ENCODE data around the gene LMAN2.
"Not testable (repeated sequence)": the region's sequence is repeated elsewhere in the genome, so short reads cannot be mapped to it uniquely, and the experiment has no call there.

LMAN2 gene

DNA sequence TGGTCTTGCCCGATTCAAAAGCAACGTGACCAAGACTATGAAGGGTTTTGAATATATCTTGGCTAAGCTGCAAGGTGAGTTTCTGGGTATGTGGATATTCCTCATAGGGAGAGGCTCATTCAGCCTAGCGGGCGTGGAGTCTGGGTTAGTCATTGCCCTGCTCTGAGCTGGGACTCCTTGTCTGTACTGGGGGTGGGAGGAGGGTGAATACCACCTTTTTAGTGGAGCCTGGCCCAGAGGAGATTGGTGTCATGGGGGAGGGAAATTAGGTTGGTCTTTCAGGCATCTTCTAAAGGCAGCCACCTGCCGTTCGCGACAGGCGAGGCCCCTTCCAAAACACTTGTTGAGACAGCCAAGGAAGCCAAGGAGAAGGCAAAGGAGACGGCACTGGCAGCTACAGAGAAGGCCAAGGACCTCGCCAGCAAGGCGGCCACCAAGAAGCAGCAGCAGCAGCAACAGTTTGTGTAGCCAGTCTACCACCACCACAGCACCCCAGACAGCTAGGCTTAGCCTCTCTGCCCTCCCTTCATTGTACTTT is 45.3 kb downstream of the LMAN2 start:
- H3K9me3 ChIP-seq (replicated peaks; ENCODE audit: low read length); H3K4me3 ChIP-seq (ENCODE audit: low read length); H3K9ac ChIP-seq (ENCODE audit: low read depth, low read length); H3K27me3 ChIP-seq (ENCODE audit: control insufficient read depth, insufficient read depth, low read length): not testable (repeated sequence)
- peaks cover 51% of the 10 kb centered on the region for H3K4me1 ChIP-seq (ENCODE audit: control insufficient read depth, insufficient read depth, low read length)
- H3K36me3 ChIP-seq (ENCODE audit: insufficient read depth, low read length): peaks cover 41% of the 10 kb centered on the region
- H3K4me2 ChIP-seq (ENCODE audit: low read length): peak overlapping the region; percentile 84

DNA sequence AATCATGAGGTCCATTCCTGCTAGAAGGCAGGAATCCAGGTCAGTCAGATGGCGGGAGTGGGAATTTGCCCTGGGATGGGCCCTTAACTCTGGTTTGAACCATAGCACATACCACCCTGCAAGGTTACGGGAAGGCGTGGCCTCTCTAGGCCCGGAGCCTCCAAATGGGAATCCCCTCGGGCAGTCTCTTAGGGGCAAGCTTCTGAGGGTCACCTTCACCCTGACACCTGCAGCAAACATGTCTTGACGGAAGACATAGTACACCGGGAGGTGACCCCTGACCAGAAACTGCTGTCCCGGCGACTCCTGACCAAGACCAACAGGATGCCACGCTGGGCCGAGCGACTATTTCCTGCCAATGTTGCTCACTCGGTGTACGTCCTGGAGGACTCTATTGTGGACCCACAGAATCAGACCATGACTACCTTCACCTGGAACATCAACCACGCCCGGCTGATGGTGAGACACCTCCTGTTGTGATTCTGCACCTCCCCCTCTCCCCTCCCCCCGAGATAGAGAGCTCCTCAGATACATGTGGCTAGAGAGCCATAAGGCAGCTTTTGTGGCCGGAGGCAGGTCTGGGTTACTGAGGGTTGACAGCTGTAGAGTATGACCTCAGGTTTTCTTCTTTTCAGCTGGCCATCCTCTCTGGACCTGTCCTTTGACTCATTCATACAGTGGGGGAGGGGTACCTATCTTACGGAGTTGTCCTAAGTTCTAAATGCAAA is 46.9 kb downstream of the LMAN2 start:
- Histone ChIP-seq H3K4me2 (ENCODE audit: low read length) (peak overlapping the region; percentile 84), H3K27me3 (ENCODE audit: control insufficient read depth, insufficient read depth, low read length) (no peaks in the 10 kb centered on the region), H3K36me3 (ENCODE audit: insufficient read depth, low read length) (peaks cover 47% of the 10 kb centered on the region), H3K4me1 (ENCODE audit: control insufficient read depth, insufficient read depth, low read length) (peaks cover 43% of the 10 kb centered on the region), H3K9me3 (replicated peaks; ENCODE audit: low read length) (no peaks in the 10 kb centered on the region), H3K4me3 (ENCODE audit: low read length) (peak overlapping the region; percentile 78), H3K9ac (ENCODE audit: low read depth, low read length) (peak overlapping the region; percentile 91)

DNA sequence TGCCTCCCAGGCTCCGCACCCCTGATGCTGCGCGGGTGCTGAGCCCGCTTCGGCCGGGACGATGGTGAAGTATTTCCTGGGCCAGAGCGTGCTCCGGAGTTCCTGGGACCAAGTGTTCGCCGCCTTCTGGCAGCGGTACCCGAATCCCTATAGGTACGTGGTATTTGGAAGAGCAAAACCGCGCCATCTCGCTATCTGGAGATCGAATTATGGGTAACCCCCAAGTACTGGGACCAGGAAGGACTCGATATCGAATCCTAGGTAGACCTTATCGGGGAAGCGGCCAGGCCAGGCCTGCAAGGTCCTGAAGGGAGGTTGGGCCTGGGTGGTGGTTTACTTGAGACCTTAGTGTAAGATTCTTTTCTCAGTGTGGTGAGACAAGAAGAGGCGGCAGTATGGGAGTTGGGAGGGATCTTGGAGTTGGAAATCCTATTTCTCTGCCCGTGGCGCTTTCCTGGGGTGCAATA is 47.5 kb downstream of the LMAN2 start:
- Histone ChIP-seq H3K36me3 (ENCODE audit: insufficient read depth, low read length) (peaks cover 51% of the 10 kb centered on the region), H3K9ac (ENCODE audit: low read depth, low read length) (peak overlapping the region; percentile 91), H3K9me3 (replicated peaks; ENCODE audit: low read length) (no peaks in the 10 kb centered on the region), H3K27me3 (ENCODE audit: control insufficient read depth, insufficient read depth, low read length) (no peaks in the 10 kb centered on the region), H3K4me1 (ENCODE audit: control insufficient read depth, insufficient read depth, low read length) (peaks cover 41% of the 10 kb centered on the region), H3K4me3 (ENCODE audit: low read length) (peak overlapping the region; percentile 78), H3K4me2 (ENCODE audit: low read length) (peak overlapping the region; percentile 84)

DNA sequence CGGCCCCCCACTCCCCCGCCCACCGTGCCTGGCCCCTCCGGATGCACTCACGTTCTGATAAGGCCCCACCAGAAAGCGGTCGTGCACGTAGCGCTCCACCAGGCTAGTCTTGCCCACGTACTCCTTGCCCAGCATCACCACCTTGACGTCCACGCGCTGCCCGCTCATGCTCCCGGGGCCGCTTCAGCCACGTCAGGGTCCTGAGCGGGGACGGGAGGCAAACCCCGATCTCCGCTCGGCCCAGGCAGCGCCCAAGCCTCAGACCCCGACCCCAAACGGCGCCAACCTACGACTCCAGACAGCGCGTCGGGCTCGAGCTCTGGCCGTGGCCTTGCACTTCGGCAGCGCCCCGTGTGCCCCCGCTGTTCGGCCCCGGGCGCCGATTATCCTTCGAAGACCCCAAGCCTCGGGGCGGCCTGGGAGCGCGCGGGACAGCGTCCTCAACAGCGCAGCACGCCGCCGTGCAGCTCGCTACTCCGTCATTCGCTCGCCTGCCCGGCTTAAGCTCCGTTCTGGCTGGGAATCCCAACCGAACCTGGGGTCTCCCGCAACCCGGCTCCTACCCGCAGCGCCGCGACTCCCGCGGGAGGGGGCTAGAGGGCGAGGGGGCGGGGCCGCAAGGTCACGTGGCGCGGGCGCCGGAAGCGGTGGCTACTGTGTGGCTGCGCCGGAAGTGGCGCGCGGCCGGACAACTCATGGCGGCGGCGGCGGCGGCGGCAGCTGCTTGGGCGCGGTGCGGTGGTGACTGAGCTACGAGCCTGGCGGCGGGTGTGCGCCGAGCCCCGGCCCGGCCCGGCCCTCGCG is 48.1 kb downstream of the LMAN2 start, which contains the start of the genes PRELID1 and RAB24:
Gene PRELID1, plus strand, starts transcription at position 679 of the 804 bp plus-strand sequence. CDS start 187 bp downstream, outside the sequence.
Gene RAB24, minus strand, starts transcription at position 599 of the 804 bp plus-strand sequence. Its CDS starts 431 bp downstream, at position 168.
- Histone ChIP-seq H3K9me3 (replicated peaks; ENCODE audit: low read length) (no peaks in the 10 kb centered on the region), H3K4me3 (ENCODE audit: low read length) (peak within 1 kb of the TSS; percentile 78), H3K4me1 (ENCODE audit: control insufficient read depth, insufficient read depth, low read length) (peaks cover 41% of the 10 kb centered on the region), H3K36me3 (ENCODE audit: insufficient read depth, low read length) (peaks cover 58% of the 10 kb centered on the region), H3K4me2 (ENCODE audit: low read length) (peak within 1 kb of the TSS; percentile 84), H3K9ac (ENCODE audit: low read depth, low read length) (peak within 1 kb of the TSS; percentile 91), H3K27me3 (ENCODE audit: control insufficient read depth, insufficient read depth, low read length) (no peaks in the 10 kb centered on the region)

DNA sequence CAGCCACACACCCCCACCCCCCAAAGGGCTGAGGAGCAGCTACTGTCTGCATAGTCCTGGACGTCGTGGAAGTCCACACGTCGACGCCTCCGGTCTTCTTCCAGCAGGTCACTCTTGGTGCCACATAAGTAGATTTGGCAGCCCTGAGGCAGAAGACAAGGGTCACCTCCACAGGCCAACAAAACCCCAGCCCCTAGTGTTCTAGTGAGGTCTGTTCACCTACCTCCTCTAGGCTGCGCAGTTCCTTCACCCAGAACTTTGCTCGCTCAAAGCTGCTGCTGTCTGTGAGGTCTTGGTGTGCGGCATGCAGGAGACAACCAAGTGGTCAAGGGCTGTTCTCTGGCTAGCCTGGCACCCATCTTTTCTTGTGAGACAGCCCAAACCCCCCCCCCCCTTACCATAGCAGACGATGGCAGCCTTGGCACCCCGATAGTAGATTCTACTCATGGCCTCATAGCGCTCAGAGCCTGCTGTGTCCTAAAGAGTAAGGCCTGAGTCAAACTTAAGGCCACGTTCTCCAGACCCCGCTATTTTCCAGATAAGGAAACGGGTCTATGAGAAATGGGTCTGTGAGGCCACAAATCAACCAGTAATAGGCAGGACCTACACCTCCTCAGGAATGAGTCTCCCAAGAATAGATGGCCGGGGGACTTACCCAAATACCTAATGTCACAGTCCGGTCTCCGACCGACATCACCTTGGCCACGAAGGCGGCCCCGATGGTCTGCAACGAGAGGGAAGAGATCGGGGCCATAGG is 48.9 kb downstream of the LMAN2 start:
- Histone ChIP-seq H3K27me3 (ENCODE audit: control insufficient read depth, insufficient read depth, low read length) (no peaks in the 10 kb centered on the region), H3K9ac (ENCODE audit: low read depth, low read length) (peak overlapping the region; percentile 91), H3K36me3 (ENCODE audit: insufficient read depth, low read length) (peaks cover 63% of the 10 kb centered on the region), H3K4me3 (ENCODE audit: low read length) (peak overlapping the region; percentile 78), H3K9me3 (replicated peaks; ENCODE audit: low read length) (no peaks in the 10 kb centered on the region), H3K4me2 (ENCODE audit: low read length) (peak overlapping the region; percentile 84), H3K4me1 (ENCODE audit: control insufficient read depth, insufficient read depth, low read length) (peaks cover 41% of the 10 kb centered on the region)

DNA sequence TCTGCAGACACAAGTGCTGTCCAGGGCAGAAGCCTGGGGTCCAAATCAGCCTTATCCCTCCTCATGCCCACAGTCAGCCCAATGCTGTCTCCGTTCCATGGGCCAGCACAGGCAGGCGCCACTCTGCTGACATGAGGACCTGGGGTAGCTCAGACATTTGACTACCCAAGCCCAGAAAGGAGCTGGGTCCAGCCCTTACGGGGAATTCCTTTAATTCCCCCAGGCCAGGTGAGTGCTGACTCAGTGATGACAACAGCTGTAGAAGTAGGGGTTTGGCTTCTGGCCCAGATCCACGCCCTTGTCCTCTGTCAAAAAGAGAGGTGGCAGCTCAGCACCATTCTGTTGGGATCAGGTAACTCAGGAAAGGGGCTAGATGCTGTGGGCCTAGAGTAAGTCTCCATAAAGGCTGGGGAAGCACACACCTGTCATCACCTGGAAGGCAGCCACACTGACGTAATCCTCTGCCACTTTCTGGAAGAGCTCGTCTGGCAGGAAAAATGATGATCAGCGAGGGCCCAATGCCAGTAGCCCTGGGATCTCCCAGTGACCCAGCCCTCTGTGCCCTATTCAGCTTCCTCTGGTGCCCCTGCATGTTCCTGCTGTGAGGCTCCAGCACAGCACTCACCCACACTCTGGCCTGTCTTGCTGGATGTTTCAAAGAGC is 49.8 kb downstream of the LMAN2 start:
- Histone ChIP-seq H3K36me3 (ENCODE audit: insufficient read depth, low read length) (peaks cover 56% of the 10 kb centered on the region), H3K9ac (ENCODE audit: low read depth, low read length) (no peak overlapping the region), H3K9me3 (replicated peaks; ENCODE audit: low read length) (no peaks in the 10 kb centered on the region), H3K4me3 (ENCODE audit: low read length) (no peak overlapping the region), H3K27me3 (ENCODE audit: control insufficient read depth, insufficient read depth, low read length) (no peaks in the 10 kb centered on the region), H3K4me2 (ENCODE audit: low read length) (peak overlapping the region; percentile 84), H3K4me1 (ENCODE audit: control insufficient read depth, insufficient read depth, low read length) (peaks cover 41% of the 10 kb centered on the region)

DNA sequence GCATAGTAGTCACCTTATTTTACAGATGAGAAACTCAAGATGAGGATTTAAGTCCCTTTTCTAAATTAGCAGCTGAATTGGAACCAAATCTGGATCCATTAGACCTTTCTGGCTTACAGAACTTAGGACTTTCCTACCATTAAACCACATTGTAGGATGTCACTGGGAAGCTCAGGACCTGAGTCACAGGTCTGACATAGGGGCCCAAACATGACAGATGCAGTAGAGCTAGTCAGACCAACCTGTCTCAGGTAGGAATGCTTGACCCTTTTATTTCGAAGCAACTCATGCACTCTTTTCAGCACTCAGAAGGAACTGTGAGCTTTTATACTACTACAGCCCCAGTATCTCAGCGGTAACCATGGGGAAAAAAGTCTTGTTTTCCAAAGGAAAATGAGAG is 50.5 kb downstream of the LMAN2 start:
- H3K36me3 ChIP-seq (ENCODE audit: insufficient read depth, low read length): peaks cover 57% of the 10 kb centered on the region

DNA sequence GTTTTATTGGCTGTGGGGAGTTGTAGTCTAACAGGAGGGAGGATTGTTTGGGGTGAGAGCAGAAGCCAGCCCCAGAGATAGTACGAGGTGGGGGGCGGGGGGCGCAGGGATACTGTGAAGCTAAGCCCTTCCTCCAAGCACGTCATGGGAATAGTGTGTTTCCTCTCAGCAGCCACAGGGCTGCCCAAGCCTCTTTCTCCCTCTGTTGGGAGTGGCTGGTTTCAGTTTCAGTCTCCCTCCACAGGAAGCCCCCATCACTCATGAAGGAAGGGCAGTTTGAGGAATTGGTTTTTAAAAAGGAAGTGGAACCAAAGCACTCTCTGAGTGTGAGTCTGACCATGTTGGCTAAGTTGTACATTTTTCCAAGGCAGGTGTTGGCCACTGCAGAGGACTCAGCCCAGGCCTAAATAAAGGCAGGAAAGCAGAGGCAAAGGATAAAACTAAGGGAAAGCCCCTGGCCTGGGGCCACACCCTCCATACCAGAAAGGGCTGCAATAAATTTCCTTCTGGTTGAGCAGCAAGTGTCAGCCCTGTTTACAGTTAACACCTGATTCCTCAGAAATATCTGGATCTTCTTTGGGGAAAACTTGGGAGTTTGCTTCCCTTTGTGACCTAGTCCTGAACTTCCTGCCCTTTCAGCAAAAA is 51.1 kb downstream of the LMAN2 start:
- Histone ChIP-seq H3K9me3 (replicated peaks; ENCODE audit: low read length) (no peaks in the 10 kb centered on the region), H3K4me1 (ENCODE audit: control insufficient read depth, insufficient read depth, low read length) (peaks cover 32% of the 10 kb centered on the region), H3K9ac (ENCODE audit: low read depth, low read length) (no peak overlapping the region), H3K4me3 (ENCODE audit: low read length) (no peak overlapping the region), H3K4me2 (ENCODE audit: low read length) (no peak overlapping the region), H3K27me3 (ENCODE audit: control insufficient read depth, insufficient read depth, low read length) (no peaks in the 10 kb centered on the region), H3K36me3 (ENCODE audit: insufficient read depth, low read length) (peaks cover 57% of the 10 kb centered on the region)

More for the DNA sequence above, 50.5 kb downstream of the LMAN2 start:
- no peak overlapping the region for H3K4me3 ChIP-seq (ENCODE audit: low read length)
- no peaks in the 10 kb centered on the region for H3K27me3 ChIP-seq (ENCODE audit: control insufficient read depth, insufficient read depth, low read length)
- peaks cover 38% of the 10 kb centered on the region for H3K4me1 ChIP-seq (ENCODE audit: control insufficient read depth, insufficient read depth, low read length)
- H3K9me3 ChIP-seq (replicated peaks; ENCODE audit: low read length): no peaks in the 10 kb centered on the region
- H3K4me2 ChIP-seq (ENCODE audit: low read length): no peak overlapping the region
- H3K9ac ChIP-seq (ENCODE audit: low read depth, low read length): no peak overlapping the region

DNA sequence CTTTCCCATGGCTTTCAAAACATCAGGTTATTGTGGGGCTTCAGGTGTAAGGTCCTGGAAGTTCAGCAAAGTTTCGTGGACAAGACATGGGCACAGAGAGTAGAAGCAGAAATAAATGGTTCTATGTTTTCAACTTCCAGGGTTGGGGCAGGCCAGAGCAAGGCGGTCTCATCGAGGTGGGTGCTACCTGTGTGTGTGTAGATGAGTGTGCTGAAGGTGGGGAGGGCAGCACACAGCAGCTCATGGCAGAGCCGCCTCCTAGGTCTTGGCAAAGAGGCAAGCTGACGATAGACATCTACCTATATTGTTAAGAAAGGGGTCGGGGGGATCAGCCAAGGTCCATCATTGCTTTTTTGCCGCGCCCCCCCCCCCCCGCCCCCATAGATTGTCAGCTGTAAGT is 51.8 kb downstream of the LMAN2 start:
- Histone ChIP-seq H3K9me3 (replicated peaks; ENCODE audit: low read length) (no peaks in the 10 kb centered on the region), H3K4me1 (ENCODE audit: control insufficient read depth, insufficient read depth, low read length) (peaks cover 25% of the 10 kb centered on the region), H3K36me3 (ENCODE audit: insufficient read depth, low read length) (peaks cover 57% of the 10 kb centered on the region), H3K27me3 (ENCODE audit: control insufficient read depth, insufficient read depth, low read length) (no peaks in the 10 kb centered on the region), H3K9ac (ENCODE audit: low read depth, low read length) (no peak overlapping the region), H3K4me2 (ENCODE audit: low read length) (no peak overlapping the region), H3K4me3 (ENCODE audit: low read length) (no peak overlapping the region)

DNA sequence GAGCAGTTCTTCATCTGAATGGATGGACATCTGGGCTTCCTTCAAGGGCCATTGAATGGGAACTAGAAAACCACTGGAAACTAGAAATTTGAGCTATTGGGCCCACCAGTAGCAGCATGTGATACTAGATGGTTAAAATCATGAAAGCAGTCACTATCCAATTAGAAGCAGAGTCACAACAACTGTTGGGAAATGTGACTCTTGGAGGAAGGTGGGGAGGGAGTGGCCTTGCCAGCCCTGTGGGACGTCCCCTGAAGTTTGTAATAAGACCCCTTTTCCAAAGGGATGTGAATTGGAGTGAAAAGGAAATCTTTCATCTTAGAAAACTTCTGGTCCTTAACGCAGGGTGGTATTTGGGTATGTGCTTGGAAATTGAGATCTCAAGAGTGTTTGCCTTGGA is 53.5 kb downstream of the LMAN2 start:
- no peak overlapping the region for H3K4me3 ChIP-seq (ENCODE audit: low read length)
- no peak overlapping the region for H3K9ac ChIP-seq (ENCODE audit: low read depth, low read length)
- peaks cover 22% of the 10 kb centered on the region for H3K4me1 ChIP-seq (ENCODE audit: control insufficient read depth, insufficient read depth, low read length)
- H3K36me3 ChIP-seq (ENCODE audit: insufficient read depth, low read length): peaks cover 72% of the 10 kb centered on the region
- no peaks in the 10 kb centered on the region for H3K9me3 ChIP-seq (replicated peaks; ENCODE audit: low read length)
- no peak overlapping the region for H3K4me2 ChIP-seq (ENCODE audit: low read length)
- H3K27me3 ChIP-seq (ENCODE audit: control insufficient read depth, insufficient read depth, low read length): no peaks in the 10 kb centered on the region
